GM04504 (cell line): Measurements from ENCODE around the gene SRR.

ENCODE experiments used
- DNase-seq: peaks from one replicate; pipeline ENCODE4 v3.0.0-alpha.2; 2012; ENCODE audit warnings: low read depth

The SRR gene

DNA sequence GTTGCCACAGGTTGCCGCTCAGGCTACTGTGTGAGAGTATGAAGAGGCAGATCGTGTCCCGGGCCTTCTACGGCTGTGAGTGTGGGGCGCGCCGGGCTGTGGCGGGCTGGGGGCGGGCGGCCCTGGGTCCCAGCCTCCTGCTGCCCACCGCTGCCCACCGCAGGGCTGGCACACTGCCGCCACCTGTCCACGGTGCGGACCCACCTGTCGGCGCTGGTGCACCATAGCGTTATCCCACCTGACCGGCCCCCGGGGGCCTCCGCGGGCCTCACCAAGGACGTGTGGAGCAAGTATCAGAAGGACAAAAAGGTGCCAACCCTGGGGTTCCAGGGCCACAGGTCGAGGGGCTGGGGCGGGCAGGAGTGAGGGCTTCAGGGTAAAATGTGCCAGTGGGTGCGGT, 68.4 kb downstream of the SRR start:
- DNase-seq = no peak

DNA sequence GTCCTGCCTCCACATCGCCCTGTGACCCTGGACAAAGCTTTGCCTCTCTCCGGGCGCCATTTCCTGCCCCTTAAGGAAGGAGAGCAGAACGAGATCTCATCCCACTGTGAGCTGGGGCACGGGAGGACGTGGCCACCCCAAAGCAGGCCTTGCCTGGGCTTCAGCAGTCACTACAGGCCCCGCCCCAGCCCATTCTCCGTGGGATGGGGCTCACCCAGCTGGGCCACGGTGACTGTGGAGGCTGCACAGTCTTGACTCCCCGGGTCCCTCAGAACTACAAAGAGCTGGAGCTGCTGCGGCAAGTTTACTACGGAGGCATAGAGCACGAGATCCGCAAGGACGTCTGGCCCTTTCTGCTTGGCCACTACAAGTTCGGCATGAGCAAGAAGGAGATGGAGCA, 68.9 kb downstream of the SRR start:
- DNase-seq = no peak

DNA sequence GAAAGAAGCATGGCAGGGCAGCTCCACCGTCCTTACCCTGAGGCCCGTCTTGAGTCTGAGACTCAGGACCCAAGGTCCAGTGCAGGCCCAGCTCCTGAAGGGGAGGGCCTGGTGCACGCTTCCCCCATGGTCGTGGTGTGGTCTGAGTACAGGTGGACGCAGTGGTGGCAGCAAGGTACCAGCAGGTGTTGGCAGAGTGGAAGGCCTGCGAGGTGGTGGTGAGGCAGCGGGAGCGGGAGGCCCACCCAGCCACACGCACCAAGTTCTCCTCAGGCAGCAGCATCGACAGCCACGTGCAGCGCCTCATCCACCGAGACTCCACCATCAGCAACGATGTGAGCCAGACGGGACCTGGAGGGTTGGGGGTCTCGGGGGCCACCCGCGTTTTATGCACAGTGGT, 69.4 kb downstream of the SRR start:
- DNase-seq = no peak
